Chondrocyte (in vitro differentiated cells): ENCODE results near the gene LPO. TPM values are rescaled to one million over a fixed set of nuclear protein-coding genes. Genes with fewer than 3 reads are reported as not detected.

Source experiments
- DNase-seq: peaks from one replicate; pipeline ENCODE4 v3.0.0; 2021; ENCODE audit warnings: mixed read lengths, low spot score
- H3K27ac Mint-ChIP-seq: one replicate; pipeline ENCODE4 v1.8.0; 2021; ENCODE audit warnings: mild to moderate bottlenecking, moderate library complexity, mixed read lengths; ENCODE audit not compliant: unreplicated experiment
- H3K27me3 Mint-ChIP-seq: 2 replicates; pipeline ENCODE4 v1.8.0; 2021; ENCODE audit warnings: low read depth, mixed read lengths
- H3K36me3 Mint-ChIP-seq: 2 replicates; pipeline ENCODE4 v1.8.0; 2021; ENCODE audit warnings: low read depth, mixed read lengths
- H3K4me1 Mint-ChIP-seq: 2 replicates; pipeline ENCODE4 v1.8.0; 2021; ENCODE audit warnings: low read depth, mild to moderate bottlenecking, mixed read lengths
- H3K4me3 Mint-ChIP-seq: one replicate; pipeline ENCODE4 v1.8.0; 2021; ENCODE audit warnings: mild to moderate bottlenecking, moderate library complexity, mixed read lengths; ENCODE audit not compliant: unreplicated experiment
- H3K9me3 Mint-ChIP-seq: 2 replicates; pipeline ENCODE4 v1.8.0; 2021; ENCODE audit warnings: low read depth, mixed read lengths
- total RNA-seq: library from RNA; stranded (reverse); gene quantifications from 3 replicates; pipeline ENCODE4 v1.2.1, GENCODE V29; 2021
- TF ChIP-seq, protein P1 (sequence below): fragments of 200-600 bp; sonication (generic); IDR thresholded peaks from 2 replicates; pipeline ENCODE4 v1.5.0; 2021; ENCODE audit warnings: antibody characterized with exemption, mild to moderate bottlenecking, moderate library complexity

LPO gene
- total RNA-seq, 1 donor from 2014 or later, result not detected

DNA sequence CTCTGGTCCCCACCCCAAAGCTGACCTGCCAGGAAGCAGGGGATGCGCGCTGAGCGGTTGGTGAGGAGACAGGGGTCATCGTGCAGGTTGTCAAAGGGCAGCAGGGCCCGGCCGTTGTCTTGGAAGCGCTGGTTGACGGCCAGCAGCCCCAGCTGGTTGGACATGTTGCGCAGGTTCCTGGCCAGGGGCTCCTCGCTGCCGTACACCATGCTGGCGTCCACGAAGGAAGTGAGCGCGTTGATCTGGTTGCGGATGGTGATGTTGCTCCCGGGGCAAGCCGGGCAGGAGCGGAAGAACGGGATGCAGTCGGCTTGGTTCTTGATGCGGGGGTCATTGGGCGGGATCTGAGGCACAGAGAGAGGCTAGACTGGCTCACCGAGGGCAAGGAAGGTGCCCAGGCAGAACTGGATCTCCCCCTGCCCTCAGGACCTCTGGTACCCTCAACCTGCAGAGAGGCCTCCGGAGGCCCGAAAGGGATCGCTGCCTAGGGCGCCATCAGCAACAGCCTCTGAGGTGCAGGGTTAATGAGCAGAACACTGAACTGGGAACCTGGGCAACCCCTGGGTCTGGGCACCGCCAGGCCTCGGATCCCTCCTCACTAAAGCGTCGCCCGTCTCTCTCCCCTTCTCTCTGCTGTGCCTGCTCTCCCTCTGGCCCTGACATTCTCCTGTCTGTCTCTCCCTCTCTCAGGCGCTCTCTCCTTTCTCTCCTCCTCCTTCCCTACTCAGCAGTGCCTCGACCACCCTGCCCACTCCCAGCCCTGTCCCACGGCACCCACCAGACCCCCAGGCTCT, 39.6 kb downstream of the LPO start:
- Mint-ChIP-seq H3K36me3 (no peaks in the 10 kb centered on the region), H3K9me3 (no peaks in the 10 kb centered on the region), H3K4me3 (no peak overlapping the region), H3K27me3 (peaks cover 27% of the 10 kb centered on the region), H3K4me1 (no peaks in the 10 kb centered on the region), H3K27ac (no peak overlapping the region)
- DNase-seq, result no peak
- TF ChIP-seq, protein P1, sequence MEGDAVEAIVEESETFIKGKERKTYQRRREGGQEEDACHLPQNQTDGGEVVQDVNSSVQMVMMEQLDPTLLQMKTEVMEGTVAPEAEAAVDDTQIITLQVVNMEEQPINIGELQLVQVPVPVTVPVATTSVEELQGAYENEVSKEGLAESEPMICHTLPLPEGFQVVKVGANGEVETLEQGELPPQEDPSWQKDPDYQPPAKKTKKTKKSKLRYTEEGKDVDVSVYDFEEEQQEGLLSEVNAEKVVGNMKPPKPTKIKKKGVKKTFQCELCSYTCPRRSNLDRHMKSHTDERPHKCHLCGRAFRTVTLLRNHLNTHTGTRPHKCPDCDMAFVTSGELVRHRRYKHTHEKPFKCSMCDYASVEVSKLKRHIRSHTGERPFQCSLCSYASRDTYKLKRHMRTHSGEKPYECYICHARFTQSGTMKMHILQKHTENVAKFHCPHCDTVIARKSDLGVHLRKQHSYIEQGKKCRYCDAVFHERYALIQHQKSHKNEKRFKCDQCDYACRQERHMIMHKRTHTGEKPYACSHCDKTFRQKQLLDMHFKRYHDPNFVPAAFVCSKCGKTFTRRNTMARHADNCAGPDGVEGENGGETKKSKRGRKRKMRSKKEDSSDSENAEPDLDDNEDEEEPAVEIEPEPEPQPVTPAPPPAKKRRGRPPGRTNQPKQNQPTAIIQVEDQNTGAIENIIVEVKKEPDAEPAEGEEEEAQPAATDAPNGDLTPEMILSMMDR, result no peak

- H3K27me3 Mint-ChIP-seq, result peaks cover 28% of the 10 kb centered on the region
Measured at GRCh38 chr17:58278661-58279015, 40.3 kb downstream of the LPO start.

DNA sequence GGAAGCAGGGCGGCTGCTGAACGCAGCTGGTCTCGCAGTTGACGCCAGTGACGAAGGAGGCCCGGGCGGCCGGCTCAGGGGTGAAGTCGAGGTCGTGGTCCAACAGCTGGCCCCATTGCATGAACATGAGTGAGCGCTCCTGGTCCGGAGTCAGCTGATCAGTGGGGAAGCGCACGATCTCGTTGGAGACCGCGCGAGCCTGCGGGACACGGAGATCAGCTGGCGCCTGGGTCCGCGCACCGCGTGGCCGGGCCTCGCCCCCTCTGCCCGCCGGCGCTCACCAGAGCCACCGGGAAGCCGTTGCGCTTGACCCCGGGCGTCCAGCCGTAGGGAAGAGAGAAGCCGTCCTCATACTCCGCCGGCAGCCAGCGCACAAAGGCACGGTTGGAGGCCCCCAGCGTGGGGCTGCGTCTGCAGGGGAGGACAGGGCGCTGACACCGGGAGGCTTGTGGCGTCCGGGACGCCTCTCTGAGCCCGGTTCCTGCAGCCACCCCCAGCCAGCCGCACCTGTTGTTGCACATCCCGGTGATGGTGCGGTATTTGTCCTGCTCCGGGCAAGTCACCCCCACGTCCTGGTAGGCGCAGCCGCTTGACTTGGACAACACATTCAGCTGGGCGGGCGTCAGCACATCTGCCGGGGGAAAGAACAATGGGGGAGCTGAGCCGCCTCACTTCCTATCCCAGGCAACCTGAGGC, 40.8 kb downstream of the LPO start:
- no peaks in the 10 kb centered on the region for H3K36me3 Mint-ChIP-seq
- no peak for DNase-seq
- H3K27ac Mint-ChIP-seq, result no peak overlapping the region
- peaks cover 24% of the 10 kb centered on the region for H3K27me3 Mint-ChIP-seq
- H3K4me1 Mint-ChIP-seq, result no peaks in the 10 kb centered on the region
- no peaks in the 10 kb centered on the region for H3K9me3 Mint-ChIP-seq
- no peak overlapping the region for H3K4me3 Mint-ChIP-seq
- TF ChIP-seq, protein P1, result no peak

More at GRCh38 chr17:58278661-58279015, 40.3 kb downstream of the LPO start:
- no peaks in the 10 kb centered on the region for H3K9me3 Mint-ChIP-seq
- DNase-seq, result no peak
- no peaks in the 10 kb centered on the region for H3K4me1 Mint-ChIP-seq
- no peak overlapping the region for H3K27ac Mint-ChIP-seq
- no peaks in the 10 kb centered on the region for H3K36me3 Mint-ChIP-seq
- TF ChIP-seq, protein P1, result no peak
- no peak overlapping the region for H3K4me3 Mint-ChIP-seq

DNA sequence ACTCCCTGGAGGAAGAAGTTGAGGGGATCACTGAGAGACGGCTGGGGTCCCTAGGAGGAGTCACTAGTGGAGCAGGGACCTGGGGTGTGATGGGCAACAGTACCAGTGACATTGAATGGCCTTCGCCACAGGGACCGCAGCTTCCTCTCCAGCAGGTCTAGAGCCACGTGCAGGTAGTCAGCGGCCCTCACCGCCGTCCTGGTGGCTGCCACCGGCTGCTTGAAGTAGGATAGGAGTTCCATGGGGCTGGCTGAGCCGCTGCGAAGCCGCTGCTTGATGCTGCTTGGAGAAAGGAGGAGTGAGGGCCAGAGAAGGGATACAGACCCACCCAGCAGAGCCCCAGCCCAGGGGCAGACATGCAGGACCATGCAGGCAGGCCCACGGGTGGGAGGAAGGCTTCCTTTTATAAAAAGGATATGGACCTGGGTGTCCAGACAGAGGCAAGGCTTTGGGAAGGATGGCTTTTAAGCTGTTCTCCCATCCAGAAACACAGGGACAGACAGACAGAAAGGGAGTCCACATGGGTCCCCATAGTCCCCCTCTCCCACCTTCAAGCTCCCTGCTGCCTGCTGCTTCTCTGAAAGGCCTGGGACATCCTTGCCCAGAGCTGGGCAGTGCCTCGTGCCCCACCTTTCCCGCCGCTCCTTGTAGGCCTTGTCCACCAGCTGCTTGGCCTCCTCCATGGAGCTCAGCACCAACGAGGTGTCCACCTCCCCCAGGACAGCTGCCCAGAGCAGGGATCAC, 41.5 kb downstream of the LPO start:
- no peak overlapping the region for H3K4me3 Mint-ChIP-seq
- H3K4me1 Mint-ChIP-seq, result no peaks in the 10 kb centered on the region
- no peak for DNase-seq
- H3K36me3 Mint-ChIP-seq, result no peaks in the 10 kb centered on the region
- no peak overlapping the region for H3K27ac Mint-ChIP-seq
- TF ChIP-seq, protein P1, result no peak
- no peaks in the 10 kb centered on the region for H3K9me3 Mint-ChIP-seq
- H3K27me3 Mint-ChIP-seq, result peaks cover 22% of the 10 kb centered on the region

- peaks cover 3% of the 10 kb centered on the region for H3K4me1 Mint-ChIP-seq
- no peak for DNase-seq
- peaks cover 20% of the 10 kb centered on the region for H3K27me3 Mint-ChIP-seq
- H3K4me3 Mint-ChIP-seq, result no peak within 1 kb of the TSS
- H3K27ac Mint-ChIP-seq, result peak within 1 kb of the TSS; percentile 32
- TF ChIP-seq, protein P1, result no peak
- H3K9me3 Mint-ChIP-seq, result no peaks in the 10 kb centered on the region
- no peaks in the 10 kb centered on the region for H3K36me3 Mint-ChIP-seq
Measured at GRCh38 chr17:58280480-58281217, 42.3 kb downstream of the LPO start, which contains the start of gene MPO. Gene MPO, minus strand, starts transcription at chr17:58280935. Its CDS starts 177 bp downstream, at chr17:58280758.
